D721Med (cell line): ENCODE data around the gene POLR1A.

ENCODE experiments used
- DNase-seq: peaks from one replicate; pipeline ENCODE4 v3.0.0; 2011; ENCODE audit warnings: low spot score; ENCODE audit not compliant: insufficient read length
- FAIRE-seq: peaks from 2 replicates; lab custom pipeline; 2011; peaks lifted over from hg19 to GRCh38; lab: Jason Lieb, UNC
- TF ChIP-seq, protein P1 (sequence below): IDR thresholded peaks from 2 replicates; pipeline ENCODE4 v1.5.1; 2012; ENCODE audit warnings: mild to moderate bottlenecking, control low read depth; ENCODE audit not compliant: insufficient read depth; ENCODE audit errors: missing control alignments

The POLR1A gene

DNA sequence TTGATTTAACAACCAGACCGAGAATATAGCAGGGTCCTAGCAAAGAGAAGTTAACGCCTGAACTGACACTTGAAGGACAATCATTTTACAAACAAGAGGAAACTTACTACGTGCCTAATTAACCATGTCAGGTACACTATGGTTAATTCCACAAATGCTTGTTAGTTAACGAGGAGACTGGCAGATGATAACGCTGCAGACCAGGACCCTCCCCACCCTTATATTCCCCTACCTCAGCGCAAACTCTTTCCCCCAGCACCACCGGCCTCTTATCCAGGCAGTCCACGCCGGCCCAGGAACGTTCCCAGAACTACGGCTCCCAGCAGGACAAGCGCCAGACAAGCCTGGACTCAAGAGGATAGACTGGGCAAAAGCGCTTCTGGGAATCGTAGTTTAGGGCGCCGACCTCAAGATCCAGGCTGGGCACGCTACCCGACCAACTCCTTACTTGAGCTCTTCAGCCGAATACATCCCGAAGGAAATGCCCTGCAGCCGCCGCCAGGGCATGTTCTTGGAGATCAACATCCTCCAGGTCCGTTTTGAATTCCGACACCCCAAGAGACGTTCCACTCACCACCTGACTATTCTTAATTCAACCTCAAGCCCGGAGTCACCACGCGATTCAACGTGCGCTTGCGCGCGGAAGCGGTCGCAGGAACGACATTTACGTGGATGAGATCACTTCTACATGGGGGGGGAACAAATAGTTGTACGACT lies at the start of gene POLR1A:
Gene POLR1A (minus strand): TSS at position 635 of the 717 bp plus-strand sequence. CDS start 110 bp downstream, at position 525.
- no peak for FAIRE-seq
- TF ChIP-seq, protein P1, sequence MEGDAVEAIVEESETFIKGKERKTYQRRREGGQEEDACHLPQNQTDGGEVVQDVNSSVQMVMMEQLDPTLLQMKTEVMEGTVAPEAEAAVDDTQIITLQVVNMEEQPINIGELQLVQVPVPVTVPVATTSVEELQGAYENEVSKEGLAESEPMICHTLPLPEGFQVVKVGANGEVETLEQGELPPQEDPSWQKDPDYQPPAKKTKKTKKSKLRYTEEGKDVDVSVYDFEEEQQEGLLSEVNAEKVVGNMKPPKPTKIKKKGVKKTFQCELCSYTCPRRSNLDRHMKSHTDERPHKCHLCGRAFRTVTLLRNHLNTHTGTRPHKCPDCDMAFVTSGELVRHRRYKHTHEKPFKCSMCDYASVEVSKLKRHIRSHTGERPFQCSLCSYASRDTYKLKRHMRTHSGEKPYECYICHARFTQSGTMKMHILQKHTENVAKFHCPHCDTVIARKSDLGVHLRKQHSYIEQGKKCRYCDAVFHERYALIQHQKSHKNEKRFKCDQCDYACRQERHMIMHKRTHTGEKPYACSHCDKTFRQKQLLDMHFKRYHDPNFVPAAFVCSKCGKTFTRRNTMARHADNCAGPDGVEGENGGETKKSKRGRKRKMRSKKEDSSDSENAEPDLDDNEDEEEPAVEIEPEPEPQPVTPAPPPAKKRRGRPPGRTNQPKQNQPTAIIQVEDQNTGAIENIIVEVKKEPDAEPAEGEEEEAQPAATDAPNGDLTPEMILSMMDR, result no peak
- DNase-seq, result no peak

DNA sequence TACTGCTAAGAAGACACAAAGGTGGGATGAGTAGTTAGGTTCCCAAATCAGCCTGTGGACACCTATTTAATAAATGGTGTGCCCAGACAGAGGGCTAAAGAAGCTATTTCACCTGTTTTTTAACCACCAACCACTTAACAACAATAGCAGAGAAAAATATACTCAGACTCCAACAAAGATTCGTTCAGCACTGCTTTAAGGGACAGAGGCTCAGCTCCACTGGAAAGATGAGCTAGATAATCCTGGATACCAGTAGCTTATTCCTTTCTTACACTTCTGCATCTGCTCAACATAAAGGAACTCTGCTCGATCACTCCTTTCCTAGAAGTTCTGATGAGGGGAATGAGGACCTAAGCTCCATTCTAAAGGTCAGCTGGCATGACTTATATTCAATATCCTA lies 44.8 kb upstream of the POLR1A start:
- TF ChIP-seq, protein P1, result no peak
- DNase-seq, result no peak
- no peak for FAIRE-seq

DNA sequence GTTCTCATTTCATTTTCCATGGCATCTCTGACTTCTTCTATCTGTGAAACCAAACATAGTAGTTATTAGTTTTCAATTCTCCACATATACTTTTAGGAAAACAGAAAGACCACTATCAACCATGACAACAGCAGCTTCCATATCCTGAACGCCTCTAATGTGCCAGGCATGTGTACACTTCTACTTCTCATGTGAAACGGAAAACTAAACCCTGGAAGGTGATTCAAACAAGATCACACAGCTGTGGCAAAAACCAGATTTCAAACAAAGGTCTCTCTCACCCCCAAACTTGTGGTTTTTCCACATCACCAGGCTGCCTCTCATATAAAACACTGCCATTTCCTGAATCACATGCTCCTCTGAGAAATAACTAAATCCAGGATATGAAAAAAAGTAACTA lies 42.1 kb upstream of the POLR1A start:
- FAIRE-seq (no peak), DNase-seq (no peak)
- TF ChIP-seq, protein P1, result no peak

DNA sequence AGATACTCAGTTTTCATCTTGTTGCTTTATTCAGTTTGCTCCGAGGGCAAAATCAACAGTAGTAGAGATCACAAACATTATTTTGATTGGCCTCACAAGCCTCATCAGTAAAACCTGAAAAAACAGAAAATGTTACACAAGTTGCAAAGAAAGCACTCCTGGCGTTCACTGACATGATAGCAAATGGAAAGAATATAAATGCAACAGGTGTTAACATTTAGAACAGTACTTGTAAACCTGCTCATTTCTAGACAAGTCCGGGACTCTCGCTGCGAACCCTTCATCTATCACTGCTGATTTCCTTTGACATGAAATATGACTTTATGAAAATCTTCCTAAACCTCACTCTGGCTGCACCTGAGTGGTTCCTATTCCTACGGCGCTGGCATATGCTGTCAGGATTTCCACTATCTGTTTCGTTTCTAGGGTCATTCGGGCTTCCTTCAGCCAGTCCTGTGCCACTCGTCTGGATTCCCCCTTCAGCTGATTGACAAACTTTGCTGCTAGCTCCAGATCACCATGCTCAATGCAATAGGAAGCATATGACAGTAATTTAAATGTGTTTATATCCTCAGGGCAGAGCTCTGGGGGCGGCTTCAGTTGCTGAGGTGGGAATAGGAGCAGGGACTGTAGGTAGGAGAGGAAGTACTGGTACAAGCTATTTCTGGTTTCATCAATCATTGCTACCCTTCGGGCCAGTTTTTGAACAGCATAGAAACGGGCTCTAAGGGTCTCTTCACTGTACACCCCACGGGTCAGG lies 38.4 kb upstream of the POLR1A start:
- FAIRE-seq (no peak), DNase-seq (no peak)
- TF ChIP-seq, protein P1, result no peak

DNA sequence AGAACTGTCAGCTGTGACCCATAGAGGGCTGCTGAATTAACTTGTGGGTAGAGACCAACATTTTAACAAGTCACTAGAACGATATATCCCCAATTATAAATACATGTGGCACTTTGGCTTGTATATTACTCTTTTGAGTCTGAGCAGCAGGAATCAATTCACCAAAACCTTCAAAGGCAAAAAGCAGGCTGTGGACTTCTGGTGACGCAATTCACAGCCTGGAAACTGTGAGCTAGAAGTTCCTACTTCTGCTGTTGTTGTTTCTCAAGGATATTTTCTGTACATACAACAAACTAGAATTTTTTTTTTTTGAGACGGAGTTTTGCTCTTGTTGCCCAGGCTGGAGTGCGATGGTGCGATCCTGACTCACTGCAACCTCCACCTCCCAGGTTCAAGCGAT lies 37.6 kb upstream of the POLR1A start:
- FAIRE-seq (no peak), DNase-seq (no peak)
- TF ChIP-seq, protein P1, result no peak

DNA sequence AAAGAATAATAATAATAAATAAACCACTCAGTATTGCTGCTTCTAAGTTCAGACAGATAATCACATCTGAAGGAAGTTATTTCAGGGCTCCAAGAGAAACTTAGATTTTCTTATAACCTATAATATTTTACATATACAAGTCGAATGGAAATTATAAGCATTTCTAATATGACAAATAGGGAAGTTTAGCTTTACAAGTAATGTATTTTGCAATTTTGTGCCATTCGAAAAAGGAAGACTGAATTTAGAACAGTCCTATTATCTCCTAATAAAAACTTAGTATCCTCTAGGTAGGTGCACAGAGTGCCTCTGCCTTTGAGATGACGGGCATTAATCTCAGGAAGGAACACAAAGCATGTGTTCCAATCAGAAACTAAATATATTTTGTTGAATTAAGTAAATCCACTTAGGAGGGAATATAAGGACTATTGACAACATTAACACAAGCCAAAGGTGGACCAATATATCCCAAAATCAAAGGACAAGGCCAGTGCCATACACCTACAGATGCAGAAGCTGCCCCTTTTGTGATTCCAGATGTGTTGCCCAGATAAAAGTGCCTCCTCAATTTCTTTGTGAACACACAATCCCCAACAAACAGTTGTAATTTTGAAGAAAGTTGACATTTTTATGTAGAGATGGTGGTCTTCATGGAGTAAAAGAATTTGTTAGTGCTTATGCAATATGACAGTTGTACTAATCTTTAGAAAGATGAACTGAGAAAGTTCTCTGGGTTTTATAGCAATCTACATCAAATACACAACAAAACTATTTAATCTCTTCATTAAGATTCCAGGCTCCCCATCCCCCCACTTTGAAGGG lies 37.0 kb upstream of the POLR1A start:
- FAIRE-seq (no peak), DNase-seq (no peak)
- TF ChIP-seq, protein P1, result no peak
